Neural crest cell (in vitro differentiated cells): ENCODE measurements around the gene LMX1B. TPM values are rescaled to one million over a fixed set of nuclear protein-coding genes. Genes with fewer than 3 reads are reported as not detected.

Experiments
- DNase-seq: peaks from one replicate; pipeline ENCODE4 v3.0.0; 2021; ENCODE audit warnings: low read depth, mixed read lengths, low spot score
- H3K27ac Mint-ChIP-seq: one replicate; pipeline ENCODE4 v1.8.0; 2021; ENCODE audit warnings: mild to moderate bottlenecking, mixed read lengths; ENCODE audit not compliant: unreplicated experiment
- H3K27me3 Mint-ChIP-seq: 2 replicates; pipeline ENCODE4 v1.8.0; 2021; ENCODE audit warnings: low read depth, mild to moderate bottlenecking, mixed read lengths
- H3K36me3 Mint-ChIP-seq: 2 replicates; pipeline ENCODE4 v1.8.0; 2021; ENCODE audit warnings: low read depth, mild to moderate bottlenecking, mixed read lengths
- H3K4me1 Mint-ChIP-seq: 2 replicates; pipeline ENCODE4 v1.8.0; 2021; ENCODE audit warnings: mixed read lengths
- H3K4me3 Mint-ChIP-seq: one replicate; pipeline ENCODE4 v1.8.0; 2021; ENCODE audit warnings: mild to moderate bottlenecking, mixed read lengths
- H3K9me3 Mint-ChIP-seq: 2 replicates; pipeline ENCODE4 v1.8.0; 2021; ENCODE audit warnings: mixed read lengths
- CTCF ChIP-seq: fragments of 200-600 bp; sonication (generic); conservative IDR thresholded peaks from 2 replicates; pipeline ENCODE4 v1.5.0; 2021; ENCODE audit warnings: antibody characterized with exemption, mild to moderate bottlenecking
- total RNA-seq: library from RNA; stranded (reverse); gene quantifications from 2 replicates; pipeline ENCODE4 v1.2.1, GENCODE V29; 2021

LMX1B gene
- total RNA-seq, 1 donor from 2014 or later = 10.5 TPM

GRCh38 chr9:126676685-126677143 lies 63.0 kb downstream of the LMX1B start:
- Mint-ChIP-seq H3K9me3 (no peaks in the 10 kb centered on the region), H3K27ac (no peak overlapping the region), H3K4me1 (peaks cover 26% of the 10 kb centered on the region), H3K4me3 (no peak overlapping the region), H3K27me3 (peaks cover 89% of the 10 kb centered on the region), H3K36me3 (no peaks in the 10 kb centered on the region)
- TF ChIP-seq CTCF = no peak
- DNase-seq = no peak

GRCh38 chr9:126677188-126678084 lies 63.7 kb downstream of the LMX1B start:
- Mint-ChIP-seq H3K36me3 (no peaks in the 10 kb centered on the region), H3K27me3 (peaks cover 91% of the 10 kb centered on the region), H3K9me3 (no peaks in the 10 kb centered on the region), H3K4me1 (peaks cover 26% of the 10 kb centered on the region), H3K27ac (no peak overlapping the region), H3K4me3 (no peak overlapping the region)
- no peak for DNase-seq
- TF ChIP-seq CTCF = no peak

- no peak for TF ChIP-seq CTCF
- Mint-ChIP-seq H3K4me1 (peaks cover 29% of the 10 kb centered on the region), H3K27ac (no peak overlapping the region), H3K36me3 (no peaks in the 10 kb centered on the region), H3K27me3 (peaks cover 94% of the 10 kb centered on the region), H3K9me3 (no peaks in the 10 kb centered on the region), H3K4me3 (peak overlapping the region; percentile 11)
- DNase-seq = no peak
Measured at GRCh38 chr9:126678989-126679388, 65.3 kb downstream of the LMX1B start.

- H3K4me3 Mint-ChIP-seq = no peak overlapping the region
- H3K9me3 Mint-ChIP-seq = no peaks in the 10 kb centered on the region
- peaks cover 24% of the 10 kb centered on the region for H3K4me1 Mint-ChIP-seq
- no peak for DNase-seq
- H3K36me3 Mint-ChIP-seq = no peaks in the 10 kb centered on the region
- TF ChIP-seq CTCF = no peak
- H3K27me3 Mint-ChIP-seq = peaks cover 93% of the 10 kb centered on the region
- H3K27ac Mint-ChIP-seq = no peak overlapping the region
Measured at GRCh38 chr9:126681336-126681735, 67.6 kb downstream of the LMX1B start.

GRCh38 chr9:126682113-126682810 lies 68.5 kb downstream of the LMX1B start:
- H3K9me3 Mint-ChIP-seq = no peaks in the 10 kb centered on the region
- no peak for TF ChIP-seq CTCF
- peak overlapping the region; percentile 29 for H3K4me3 Mint-ChIP-seq
- no peak overlapping the region for H3K27ac Mint-ChIP-seq
- H3K36me3 Mint-ChIP-seq = no peaks in the 10 kb centered on the region
- H3K27me3 Mint-ChIP-seq = peaks cover 92% of the 10 kb centered on the region
- peaks cover 17% of the 10 kb centered on the region for H3K4me1 Mint-ChIP-seq
- DNase-seq = no peak
